ENCODE measurements around the gene COBLL1.
"Not testable (repeated sequence)": the region's sequence is repeated elsewhere in the genome, so short reads cannot be mapped to it uniquely, and the experiment has no call there.

The COBLL1 gene

GRCh38 chr2:164779383-164780057 is 62.1 kb downstream of the COBLL1 start:
- no peak for DNase-seq

DNA sequence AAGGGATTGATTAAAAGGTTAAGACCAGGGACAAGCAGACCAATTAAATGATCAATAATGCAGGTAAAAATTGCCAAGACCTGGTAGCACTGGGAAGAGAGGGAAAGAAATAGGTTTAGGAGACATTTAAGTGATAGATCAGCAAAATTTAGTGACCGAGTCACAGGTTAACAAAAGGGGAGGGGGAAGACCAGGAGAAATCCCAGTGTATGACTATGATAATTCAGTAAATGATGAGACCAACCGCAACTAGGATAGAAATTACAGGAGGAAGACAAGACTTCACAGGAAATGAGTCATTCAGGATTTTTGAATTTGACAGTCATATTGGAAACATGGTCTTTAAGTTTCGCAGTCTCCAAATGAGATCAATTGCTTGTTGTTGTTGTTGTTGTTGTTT is 62.9 kb downstream of the COBLL1 start:
- no peak for DNase-seq

GRCh38 chr2:164777847-164778461 is 63.7 kb downstream of the COBLL1 start:
- DNase-seq: peak; percentile 48

- no peak for DNase-seq
These were observed 68.0 kb downstream of the COBLL1 start for GRCh38 chr2:164773635-164774034.

GRCh38 chr2:164773091-164773490 is 68.5 kb downstream of the COBLL1 start:
- no peak for DNase-seq

- DNase-seq: no peak
These were observed 69.7 kb downstream of the COBLL1 start for GRCh38 chr2:164771897-164772296.

- no peak for DNase-seq
These were observed 71.2 kb downstream of the COBLL1 start for GRCh38 chr2:164770421-164770916.

DNA sequence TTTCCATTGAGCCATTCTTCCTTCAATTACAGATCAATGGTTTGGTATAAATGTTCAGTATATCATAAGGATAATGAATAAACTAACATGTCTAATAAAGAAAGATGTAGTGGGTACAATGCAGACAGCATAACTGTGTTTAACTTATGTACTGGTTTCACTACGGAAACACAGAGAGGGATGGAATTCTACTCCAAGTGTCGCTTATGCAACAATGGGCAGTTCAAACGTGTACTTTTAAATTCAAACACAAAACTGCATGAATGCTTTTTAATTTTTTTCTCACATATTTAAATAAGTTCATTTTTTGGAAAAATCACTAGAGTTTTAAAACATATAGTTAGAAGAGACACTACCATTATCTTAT is 74.7 kb downstream of the COBLL1 start:
- no peak for DNase-seq

DNA sequence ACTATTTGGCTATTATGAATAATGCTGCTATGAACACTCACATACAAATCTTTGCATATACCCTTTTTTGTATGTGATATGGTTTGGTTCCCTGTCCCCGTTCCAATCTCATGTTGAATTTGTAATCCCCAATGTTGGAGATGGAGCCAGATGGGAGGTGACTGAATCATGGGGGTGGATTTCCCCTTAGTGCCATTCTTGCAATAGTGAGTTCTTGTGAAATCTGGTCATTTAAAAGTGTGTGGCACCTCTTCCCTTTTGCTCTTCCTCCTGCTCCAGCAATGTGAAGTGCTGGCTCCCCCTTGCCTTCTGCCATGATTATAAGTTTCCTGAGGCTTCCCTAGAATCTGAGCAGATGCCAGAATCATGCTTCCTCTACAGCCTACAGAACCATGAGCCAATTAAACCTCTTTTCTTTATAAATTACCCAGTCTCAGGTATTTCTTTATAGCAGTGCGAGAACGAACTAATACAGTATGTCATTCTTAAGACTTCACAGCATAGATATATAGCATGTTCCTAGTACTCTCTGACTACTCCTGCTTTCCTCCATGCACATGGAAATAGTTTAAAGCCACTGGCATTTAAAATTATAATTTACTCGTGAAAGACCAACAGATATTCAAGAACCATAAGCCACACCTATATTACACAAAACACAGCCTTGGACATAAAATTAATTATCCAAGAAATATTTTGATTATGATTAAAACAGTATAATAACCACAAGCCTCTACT is 75.2 kb downstream of the COBLL1 start:
- DNase-seq: no peak

DNA sequence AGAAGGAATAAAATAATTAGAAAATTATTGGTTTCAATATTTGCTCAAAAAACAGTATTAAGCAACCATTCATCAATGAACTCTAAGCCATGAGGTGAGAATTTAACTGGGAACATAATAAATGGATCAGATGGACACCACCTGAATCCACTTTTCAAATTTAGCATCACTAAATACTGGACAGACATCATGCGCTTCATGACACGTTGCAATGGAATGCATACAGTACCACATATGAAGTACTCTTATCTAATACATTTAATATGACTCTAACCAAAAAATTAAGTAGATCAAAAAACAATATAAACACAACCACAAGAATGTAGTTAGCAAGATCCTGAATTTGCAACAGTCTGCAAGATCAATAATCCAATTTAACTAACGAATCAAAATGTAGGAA is 76.6 kb downstream of the COBLL1 start:
- DNase-seq: no peak

- DNase-seq: no peak
These were observed 77.1 kb downstream of the COBLL1 start for GRCh38 chr2:164764474-164764873.

DNA sequence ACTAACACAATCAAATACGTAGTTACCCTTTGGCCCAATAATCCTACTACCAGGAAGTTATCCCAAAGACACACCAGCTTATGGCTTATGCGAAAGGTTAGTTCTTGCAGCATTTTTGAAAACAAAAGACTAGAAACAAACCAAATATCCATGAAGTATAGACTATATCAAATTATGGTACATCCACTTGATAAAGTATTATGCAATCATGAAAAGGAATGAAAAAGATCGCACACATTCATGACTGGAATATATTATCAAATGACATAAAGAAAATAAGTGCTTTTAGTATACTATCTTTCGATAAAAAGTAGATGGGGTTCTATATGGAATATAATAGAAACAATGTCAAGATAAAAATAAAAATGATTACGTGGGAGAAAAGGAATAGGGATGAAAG is 78.2 kb downstream of the COBLL1 start:
- no peak for DNase-seq

GRCh38 chr2:164761737-164762460 is 79.7 kb downstream of the COBLL1 start:
- DNase-seq: no peak

- DNase-seq: not testable (repeated sequence)
These were observed 80.4 kb downstream of the COBLL1 start for GRCh38 chr2:164761201-164761600.

DNA sequence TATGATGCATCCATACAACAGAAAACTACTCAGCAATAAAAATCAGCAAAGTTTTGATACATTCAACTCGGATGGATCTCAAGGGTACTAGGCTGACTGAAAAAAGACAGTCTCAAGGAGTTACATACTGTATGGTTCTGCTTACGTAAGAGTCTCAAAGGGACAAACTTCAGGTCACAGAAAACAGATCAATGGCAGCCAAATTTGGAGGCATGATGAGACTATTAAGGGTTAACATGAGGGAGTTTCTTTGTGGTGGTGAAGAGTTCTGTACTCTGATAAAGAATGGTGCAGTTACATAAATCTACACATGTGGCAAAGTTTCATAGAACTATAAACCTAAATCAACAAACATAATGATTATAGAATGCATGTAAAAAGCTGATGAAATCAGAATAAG is 81.4 kb downstream of the COBLL1 start:
- peak; percentile 40 for DNase-seq

GRCh38 chr2:164757934-164758695 is 83.5 kb downstream of the COBLL1 start:
- DNase-seq: peak; percentile 67

DNA sequence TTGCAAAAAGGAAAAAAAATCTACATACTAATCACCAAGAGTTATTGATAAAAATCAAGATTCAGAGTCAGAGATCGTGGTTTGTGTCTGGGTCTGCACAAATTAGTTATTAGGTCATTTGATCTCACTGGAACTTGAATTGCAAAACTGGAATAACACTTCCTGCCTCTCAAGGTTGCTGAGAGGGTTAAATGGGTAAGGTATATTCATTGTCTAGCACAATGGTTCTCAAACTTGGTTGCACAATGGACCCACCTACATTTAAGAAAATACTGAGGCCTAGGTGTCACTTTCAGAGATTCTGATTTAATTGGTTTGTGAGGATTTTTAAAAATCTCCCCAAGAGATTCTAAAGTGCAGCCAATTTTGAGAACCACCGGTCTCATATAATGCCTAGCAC is 84.8 kb downstream of the COBLL1 start:
- no peak for DNase-seq

- no peak for DNase-seq
These were observed 85.7 kb downstream of the COBLL1 start for GRCh38 chr2:164755952-164756351.

DNA sequence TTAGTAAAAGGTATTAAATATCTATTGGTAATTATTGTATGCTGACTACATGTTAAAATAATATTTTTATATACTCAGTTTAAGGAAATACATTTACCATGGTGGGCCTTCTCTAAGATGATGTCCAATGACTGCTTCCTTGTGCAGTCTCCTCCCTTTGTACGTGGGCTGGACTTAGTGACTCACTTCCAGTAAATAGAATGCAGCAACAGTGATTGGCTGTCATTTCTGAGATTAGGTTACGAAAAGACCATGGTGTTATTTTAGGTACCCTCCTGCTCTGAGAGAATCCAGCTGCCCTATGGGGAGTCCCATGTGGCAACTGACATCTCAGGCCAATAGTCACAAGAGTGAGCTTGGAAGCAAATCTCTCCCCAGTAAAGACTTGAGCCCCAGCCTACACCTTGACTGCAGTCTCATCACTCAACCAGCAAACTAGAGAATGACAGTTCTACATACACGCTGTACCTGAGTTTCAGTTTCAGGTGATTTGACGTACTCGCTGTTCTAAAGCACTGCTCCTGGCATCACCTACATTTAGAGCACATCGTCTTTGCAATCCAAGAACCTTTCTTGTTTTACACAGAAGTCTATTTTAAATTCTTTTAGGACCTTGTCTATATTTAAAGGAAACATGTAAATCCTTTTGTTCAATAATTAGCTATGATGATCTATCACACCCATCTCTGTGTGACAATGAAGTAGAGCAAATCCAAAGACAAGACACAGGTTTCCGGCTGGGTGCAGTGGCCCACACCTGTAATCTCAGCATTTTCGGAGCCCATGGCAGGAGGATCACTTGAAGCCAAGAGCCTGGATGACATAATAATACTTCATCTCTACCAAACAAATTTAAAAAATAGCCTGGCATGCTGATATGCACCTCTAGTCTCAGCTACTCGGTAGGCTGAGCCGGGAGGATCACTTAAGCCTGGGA is 87.2 kb downstream of the COBLL1 start:
- no peak for DNase-seq

GRCh38 chr2:164752956-164753355 is 88.7 kb downstream of the COBLL1 start:
- DNase-seq: no peak

DNA sequence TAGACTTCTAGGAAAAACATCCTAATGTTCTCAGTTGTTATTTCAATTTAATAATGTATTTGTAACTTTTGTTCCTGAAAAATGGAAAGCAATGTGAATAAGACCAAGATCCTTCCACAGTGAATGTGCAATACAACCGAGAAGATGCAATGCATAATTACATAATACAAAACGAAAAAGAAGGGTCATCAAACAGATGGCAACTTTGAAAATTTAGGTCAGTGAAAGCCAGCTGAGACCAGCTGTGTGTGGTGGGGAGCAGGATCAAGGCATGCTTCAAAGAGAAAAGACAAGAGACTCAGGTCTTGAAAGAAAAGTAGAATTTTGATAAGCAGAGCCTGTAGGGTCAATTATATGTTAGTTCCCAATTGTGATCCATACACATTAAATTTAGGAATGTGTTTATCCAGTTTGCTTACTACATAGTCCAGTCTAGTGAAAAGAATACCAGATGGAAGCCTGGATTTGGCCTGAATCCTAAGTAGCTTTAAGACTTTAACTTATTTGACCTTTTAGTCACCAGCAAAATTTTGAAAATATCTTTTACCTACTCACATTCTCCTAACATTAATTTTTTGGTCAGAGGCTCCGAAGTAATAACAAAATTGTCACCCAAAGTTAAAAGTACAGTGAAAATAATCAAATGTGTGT is 93.7 kb downstream of the COBLL1 start:
- no peak for DNase-seq

Measured in OCI-M1 (cell line).